ENCODE measurements around the gene EIF2S2.
"Not testable (repeated sequence)": the region's sequence is repeated elsewhere in the genome, so short reads cannot be mapped to it uniquely, and the experiment has no call there.

Gene EIF2S2, protein sequence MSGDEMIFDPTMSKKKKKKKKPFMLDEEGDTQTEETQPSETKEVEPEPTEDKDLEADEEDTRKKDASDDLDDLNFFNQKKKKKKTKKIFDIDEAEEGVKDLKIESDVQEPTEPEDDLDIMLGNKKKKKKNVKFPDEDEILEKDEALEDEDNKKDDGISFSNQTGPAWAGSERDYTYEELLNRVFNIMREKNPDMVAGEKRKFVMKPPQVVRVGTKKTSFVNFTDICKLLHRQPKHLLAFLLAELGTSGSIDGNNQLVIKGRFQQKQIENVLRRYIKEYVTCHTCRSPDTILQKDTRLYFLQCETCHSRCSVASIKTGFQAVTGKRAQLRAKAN

DNA sequence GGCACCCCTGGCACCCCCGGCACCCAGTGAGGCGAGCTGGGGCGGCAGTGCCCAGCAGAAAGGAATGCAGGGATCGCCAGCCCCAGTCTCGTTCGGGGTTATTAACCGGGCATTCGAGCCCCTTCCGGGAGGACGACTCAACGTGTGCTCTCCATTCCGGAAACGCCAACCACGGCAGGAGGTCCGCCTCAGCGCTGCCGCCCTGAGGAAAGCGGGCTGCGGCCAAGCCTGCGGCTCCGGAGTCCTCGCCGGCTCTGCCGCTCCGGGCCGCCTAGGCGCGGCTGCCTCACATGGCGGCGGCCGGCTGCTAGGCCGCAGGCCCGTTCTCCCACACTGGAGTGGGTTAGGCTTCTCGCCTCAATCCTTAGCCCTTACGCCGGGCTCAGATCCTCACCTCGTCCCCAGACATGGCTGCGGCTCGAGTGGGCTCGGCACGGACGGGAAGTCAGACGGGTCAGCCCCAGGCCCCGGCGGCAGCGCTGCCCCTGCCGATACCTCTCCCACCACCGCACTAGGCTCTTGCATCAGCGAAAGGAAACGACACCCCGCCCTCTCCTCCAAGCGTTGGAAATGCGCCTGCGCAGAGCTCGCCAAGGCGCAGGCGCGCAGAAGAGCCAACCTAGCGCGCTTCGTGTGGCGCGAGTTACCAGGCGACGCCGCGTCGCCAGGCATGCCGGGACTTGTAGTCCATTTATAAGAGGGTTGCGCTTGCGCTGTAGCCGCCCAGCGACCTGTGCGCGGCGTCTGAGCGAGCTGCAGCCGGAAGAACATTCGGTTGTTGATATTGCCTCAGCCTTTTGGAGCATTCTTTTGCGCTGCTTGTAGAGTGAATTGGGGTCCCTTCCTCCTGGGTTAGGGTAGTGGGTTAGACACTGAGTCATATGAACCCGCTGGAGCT lies at the start of gene EIF2S2:
Gene EIF2S2 (minus strand): TSS at position 542 of the 898 bp plus-strand sequence. CDS start 133 bp downstream, at position 409.
- peak within 1 kb of the TSS; percentile 98 for H3K4me3 ChIP-seq (ENCODE audit: low read depth, low read length)
- TF ChIP-seq CTCF (IDR thresholded peaks at IDR 0.05; ENCODE audit: low read depth, low read length): no peak

GRCh38 chr20:34157697-34158096 lies 45.7 kb upstream of the EIF2S2 start:
- not testable (repeated sequence) for H3K4me3 ChIP-seq (ENCODE audit: low read depth, low read length)

DNA sequence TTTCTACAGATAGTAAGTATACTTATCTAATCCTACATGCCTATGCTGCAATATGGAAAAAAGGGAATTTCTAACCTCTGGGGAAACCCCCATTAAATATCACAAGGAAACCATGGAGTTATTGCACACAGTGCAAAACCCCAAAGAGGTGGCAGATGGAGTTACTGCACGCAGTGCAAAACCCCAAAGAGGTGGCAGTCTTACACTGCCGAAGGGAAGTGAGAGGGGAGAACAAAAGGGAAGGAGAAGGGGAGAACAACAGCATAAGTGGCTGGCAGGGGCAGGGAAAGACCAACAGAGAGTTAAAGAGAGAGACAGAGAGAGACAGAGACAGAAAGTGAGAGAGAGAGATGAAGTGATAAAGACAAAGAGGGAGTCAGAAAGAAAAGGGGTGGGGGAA lies 43.8 kb upstream of the EIF2S2 start:
- no peak overlapping the region for H3K4me3 ChIP-seq (ENCODE audit: low read depth, low read length)
- no peak for TF ChIP-seq CTCF (IDR thresholded peaks at IDR 0.05; ENCODE audit: low read depth, low read length)

DNA sequence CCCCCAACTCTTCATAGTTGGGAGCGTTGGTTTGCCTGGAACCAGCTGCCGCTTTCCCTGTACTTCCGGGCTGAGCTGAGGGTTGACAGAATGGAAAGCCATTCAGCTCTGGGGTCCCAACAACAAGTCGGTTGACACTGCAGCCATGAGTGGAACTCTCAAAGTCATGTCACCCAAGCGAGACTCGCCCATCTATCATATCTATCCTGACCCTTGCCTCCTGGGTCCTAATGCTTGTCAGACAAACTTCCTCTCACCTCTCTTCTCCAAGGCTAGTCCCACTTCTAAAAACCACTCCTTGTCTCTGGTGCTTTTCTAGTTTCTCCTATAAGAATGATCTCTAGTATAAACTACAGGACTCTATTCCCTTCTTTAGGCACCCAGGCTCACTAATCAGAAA lies 41.1 kb upstream of the EIF2S2 start:
- not testable (repeated sequence) for H3K4me3 ChIP-seq (ENCODE audit: low read depth, low read length)

DNA sequence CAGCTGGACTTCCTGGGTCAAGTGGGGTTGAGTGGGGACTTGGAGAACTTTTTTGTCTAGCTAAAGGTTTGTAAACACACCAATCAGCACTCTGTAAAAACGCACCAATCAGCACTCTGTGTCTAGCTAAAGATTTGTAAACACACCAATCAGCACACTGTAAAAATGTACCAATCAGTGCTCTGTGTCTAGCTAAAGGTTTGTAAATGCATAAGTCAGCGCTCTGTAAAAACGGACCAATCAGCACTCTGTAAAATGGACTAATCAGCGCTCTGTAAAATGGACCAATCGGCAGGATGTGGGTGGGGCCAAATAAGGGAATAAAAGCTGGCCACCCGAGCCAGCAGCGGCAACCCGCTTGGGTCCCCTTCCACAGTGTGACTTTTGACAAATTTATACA lies 40.0 kb upstream of the EIF2S2 start:
- H3K4me3 ChIP-seq (ENCODE audit: low read depth, low read length): not testable (repeated sequence)

- TF ChIP-seq CTCF (IDR thresholded peaks at IDR 0.05; ENCODE audit: low read depth, low read length): no peak
- H3K4me3 ChIP-seq (ENCODE audit: low read depth, low read length): no peak overlapping the region
These were observed 38.4 kb upstream of the EIF2S2 start for GRCh38 chr20:34150306-34151000.

DNA sequence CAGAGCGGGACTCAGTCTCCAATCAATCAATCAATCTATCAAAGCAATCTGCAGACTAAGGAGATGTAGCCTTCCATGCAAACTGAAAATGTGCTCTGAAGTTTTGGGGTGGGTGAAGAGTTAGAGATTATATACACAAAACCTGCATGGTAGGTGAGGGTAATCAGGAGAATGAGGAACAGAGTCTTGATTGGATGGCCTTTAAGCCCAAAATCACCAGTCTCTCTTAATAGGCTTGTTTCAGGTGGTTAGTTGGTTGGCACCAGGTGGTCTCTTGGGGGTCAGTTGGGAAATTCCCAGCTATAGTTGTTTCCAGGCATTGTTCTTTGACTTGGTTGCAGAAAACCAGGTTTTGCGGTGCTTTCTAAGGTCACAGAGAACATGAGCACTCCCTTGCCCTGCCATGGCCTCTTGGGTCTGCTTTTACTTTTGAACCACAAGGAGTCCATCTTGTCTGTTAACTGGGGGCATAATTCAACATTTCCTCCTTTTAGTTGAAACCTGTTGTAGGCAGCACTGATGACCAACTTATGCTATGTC lies 33.3 kb upstream of the EIF2S2 start:
- H3K4me3 ChIP-seq (ENCODE audit: low read depth, low read length): no peak overlapping the region
- TF ChIP-seq CTCF (IDR thresholded peaks at IDR 0.05; ENCODE audit: low read depth, low read length): no peak

DNA sequence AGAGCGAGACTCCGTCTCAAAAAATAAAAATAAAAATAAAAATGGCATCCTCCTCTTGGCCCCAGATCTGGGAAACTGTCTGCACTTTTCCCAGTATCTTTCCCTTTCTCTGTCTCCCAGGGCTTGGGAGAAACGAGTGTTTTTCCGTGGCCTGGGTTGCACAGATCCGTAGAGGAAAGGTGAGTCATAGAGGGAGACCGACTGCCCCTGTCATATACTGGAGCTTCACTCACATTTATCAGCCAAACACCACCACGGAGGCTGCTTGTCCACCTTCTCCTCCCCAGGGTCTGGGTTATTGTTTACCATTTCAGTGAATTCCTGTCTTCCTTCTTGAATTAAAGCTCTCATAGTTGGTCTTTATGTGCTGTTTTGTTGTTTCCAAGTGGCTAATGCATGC lies 31.9 kb upstream of the EIF2S2 start:
- no peak overlapping the region for H3K4me3 ChIP-seq (ENCODE audit: low read depth, low read length)
- TF ChIP-seq CTCF (IDR thresholded peaks at IDR 0.05; ENCODE audit: low read depth, low read length): no peak
